Measurements from ENCODE around the gene LINS1.

- TF ChIP-seq POLR2A (IDR thresholded peaks at IDR 0.05): no peak
- TF ChIP-seq, protein P1, sequence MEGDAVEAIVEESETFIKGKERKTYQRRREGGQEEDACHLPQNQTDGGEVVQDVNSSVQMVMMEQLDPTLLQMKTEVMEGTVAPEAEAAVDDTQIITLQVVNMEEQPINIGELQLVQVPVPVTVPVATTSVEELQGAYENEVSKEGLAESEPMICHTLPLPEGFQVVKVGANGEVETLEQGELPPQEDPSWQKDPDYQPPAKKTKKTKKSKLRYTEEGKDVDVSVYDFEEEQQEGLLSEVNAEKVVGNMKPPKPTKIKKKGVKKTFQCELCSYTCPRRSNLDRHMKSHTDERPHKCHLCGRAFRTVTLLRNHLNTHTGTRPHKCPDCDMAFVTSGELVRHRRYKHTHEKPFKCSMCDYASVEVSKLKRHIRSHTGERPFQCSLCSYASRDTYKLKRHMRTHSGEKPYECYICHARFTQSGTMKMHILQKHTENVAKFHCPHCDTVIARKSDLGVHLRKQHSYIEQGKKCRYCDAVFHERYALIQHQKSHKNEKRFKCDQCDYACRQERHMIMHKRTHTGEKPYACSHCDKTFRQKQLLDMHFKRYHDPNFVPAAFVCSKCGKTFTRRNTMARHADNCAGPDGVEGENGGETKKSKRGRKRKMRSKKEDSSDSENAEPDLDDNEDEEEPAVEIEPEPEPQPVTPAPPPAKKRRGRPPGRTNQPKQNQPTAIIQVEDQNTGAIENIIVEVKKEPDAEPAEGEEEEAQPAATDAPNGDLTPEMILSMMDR (IDR thresholded peaks at IDR 0.05): no peak
Measured at GRCh38 chr15:100542290-100542689, 59.7 kb downstream of the LINS1 start.
